ENCODE measurements around the gene GLYAT. TPM values are rescaled to one million over a fixed set of nuclear protein-coding genes. Genes with fewer than 3 reads are reported as not detected.

GLYAT gene
- total RNA-seq, 1 donor from 2014 or later, result not detected

DNA sequence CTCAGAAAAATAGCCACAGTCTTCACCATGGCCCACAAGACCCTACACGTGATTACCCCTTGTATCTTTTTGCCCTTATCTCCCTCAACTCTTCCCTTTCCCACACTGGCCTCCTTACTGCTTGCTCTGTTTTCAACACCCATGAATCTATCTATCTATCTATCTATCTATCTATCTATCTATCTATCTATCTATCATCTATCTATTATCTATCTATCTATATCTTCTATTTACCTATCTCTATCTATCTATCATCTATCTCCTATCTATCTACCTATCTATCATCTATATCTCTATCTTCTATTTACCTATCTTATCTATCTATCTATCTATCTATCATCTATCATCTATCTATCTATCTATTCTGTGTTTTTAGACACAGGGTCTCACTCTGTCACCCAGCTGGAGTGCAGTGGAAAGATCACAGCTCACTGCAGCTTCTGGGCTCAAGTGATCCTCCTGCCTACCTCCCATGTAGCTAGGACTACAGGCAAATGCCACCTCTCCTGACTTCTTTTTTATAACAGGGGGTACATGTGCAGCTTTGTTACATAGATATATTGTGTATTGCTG is 55.1 kb downstream of the GLYAT start:
- DNase-seq, result no peak

DNA sequence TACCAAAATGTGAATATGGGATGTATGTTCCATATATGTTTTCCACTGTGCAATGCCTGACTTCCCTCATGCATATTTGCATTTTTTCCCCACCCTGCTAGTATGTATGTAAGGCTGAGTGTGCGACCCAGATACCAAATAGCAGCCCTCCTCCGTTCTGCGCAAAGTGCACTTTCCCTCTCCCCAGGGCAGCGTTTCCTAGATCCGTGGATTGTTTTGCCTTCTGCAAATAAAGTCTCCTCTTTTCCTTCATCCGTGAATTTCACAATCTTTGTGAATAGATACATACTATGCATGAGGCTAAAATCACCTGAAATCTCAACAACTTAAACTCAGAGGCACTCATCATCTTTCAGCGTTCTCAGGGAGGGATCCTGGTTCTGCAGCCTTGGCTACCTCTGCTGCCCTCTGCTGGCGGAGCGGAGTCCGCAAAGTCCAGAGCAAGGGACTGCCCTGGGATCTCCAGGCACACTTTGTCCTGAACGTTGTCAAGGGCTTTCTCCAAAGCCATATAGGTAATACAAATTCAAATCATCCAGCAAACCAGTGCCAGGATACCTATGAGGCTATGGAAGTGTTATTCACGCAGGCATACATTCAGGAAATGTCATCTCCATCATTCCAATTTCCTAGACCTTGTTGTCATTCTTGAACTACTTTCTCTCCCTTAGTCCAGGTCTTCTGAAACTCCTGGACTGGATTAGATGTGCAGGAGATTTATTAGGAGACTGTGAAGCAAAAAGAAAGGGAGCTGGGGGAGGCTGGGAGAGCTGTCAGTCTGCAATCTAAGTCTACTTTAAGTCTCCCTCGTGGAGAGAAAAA is 56.2 kb downstream of the GLYAT start:
- no peak for DNase-seq

- DNase-seq, result no peak
These were observed 57.1 kb downstream of the GLYAT start for GRCh38 chr11:58674609-58675008.

GRCh38 chr11:58671983-58672633 is 59.6 kb downstream of the GLYAT start:
- DNase-seq, result no peak

- DNase-seq, result no peak
These were observed 71.7 kb downstream of the GLYAT start for GRCh38 chr11:58659910-58660570.

- no peak for DNase-seq
These were observed 72.3 kb downstream of the GLYAT start for GRCh38 chr11:58659404-58659803.

Other genes starting within 250 kb of the GLYAT start
- not detected for gene OR5B21, start 223.8 kb downstream of the GLYAT start, total RNA-seq
- gene LPXN, start 156.1 kb downstream of the GLYAT start, total RNA-seq, result 3.5 TPM
- gene ZFP91, start 152.9 kb downstream of the GLYAT start, total RNA-seq, result 37.4 TPM
- gene CNTF, start 109.3 kb downstream of the GLYAT start, total RNA-seq, result 1.1 TPM
- 2.8 TPM for gene GLYATL2, start 112.8 kb upstream of the GLYAT start, total RNA-seq
- gene GLYATL1, start 207.5 kb upstream of the GLYAT start, total RNA-seq, result 0.79 TPM

Data from skin of body (tissue), 2 donors.